Cerebellar nuclear complex (tissue), 1 donor: ENCODE data around the gene CLOCK.
A peak's percentile ranks its signal among the peaks of the same experiment; 100 is the strongest.

ENCODE experiments used
- DNase-seq, 2 experiments: peaks; one replicate each; lab custom pipeline; 2025; lab: John Stamatoyannopoulos, UW

CLOCK gene

DNA sequence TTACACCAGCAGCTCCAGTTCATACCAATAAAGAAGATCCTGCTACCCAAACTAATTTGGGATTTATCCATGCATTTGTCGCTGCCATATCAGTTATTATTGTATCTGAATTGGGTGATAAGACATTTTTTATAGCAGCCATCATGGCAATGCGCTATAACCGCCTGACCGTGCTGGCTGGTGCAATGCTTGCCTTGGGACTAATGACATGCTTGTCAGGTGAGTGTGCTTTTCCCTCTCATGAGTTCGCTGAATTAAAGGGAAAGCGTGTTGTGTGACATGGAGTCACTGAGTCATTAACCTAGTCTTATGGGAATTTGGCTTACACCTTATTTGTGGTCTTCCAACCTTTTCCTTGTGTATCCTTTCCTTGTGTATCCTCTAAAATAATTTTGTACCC lies 135.1 kb downstream of the CLOCK start:
- no peak for DNase-seq

DNA sequence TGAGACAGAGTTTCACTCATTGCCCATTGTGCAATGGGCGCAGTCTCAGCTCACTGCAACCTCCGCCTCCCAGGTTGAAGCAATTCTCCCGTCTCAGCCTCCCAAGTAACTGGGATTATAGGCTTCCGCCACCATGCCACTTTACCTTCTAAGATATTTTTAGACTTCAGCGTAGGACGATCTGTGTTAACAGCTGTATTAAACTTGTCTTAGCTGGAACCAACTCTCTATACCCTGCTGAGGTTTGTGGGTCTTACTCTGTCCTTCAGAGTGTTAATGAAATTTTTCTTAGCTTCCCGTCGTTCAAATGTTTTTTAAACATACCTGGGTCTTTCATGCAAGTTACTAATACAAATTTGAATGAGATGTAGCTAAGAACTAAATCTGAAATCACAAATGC lies 136.3 kb downstream of the CLOCK start:
- DNase-seq, result no peak

DNA sequence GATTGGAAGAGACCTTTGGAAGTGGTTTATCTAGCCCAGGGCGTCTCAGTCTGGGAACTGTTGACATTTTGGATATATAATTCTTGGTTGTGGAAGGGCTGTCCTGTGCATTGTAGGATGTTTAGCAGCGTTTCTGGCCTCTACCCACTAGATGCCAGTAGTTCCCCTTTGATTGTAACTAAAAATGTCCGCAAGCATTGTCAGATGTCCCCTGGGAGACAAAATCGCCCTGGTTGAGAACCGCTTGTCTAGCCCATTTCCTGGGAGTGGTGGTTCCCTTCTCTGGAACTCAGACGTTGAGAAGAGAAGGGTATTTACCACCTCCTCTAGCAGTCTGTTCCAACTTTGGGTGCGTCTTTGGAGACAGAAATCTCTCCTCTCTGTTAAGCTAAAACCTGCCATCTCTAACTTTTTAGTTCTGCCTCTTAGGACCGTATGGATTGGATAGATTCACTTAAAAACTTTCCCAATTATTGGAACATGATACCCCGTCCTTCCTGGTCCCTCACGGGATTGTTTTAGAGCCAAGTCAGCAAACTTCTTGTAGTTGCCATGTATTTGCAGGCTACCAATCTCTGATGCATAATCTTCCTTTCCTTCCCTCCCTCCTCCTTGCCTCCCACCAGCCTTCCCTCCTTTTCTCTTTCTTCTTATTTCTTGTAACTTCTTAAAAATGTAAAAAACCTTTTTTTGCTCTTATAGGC lies 137.1 kb downstream of the CLOCK start:
- no peak for DNase-seq

DNA sequence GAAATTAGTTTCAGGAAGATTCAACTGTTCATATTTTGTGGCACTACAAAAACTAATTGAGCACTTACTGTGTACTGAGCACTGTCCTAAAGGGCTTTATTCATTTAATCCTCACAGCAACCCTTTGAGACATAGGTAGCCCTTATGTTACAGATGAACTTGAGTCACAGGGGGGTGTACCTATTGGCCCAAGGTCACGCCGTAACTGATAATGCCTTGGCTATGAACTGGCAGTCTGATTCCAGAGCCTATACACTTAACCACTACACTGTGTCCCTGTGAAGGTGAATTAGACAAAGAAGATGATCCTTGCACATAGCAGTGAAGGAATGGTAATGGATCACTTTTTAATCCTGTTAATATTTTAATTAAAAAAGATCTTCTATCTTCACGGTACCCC lies 138.9 kb downstream of the CLOCK start:
- no peak for DNase-seq

DNA sequence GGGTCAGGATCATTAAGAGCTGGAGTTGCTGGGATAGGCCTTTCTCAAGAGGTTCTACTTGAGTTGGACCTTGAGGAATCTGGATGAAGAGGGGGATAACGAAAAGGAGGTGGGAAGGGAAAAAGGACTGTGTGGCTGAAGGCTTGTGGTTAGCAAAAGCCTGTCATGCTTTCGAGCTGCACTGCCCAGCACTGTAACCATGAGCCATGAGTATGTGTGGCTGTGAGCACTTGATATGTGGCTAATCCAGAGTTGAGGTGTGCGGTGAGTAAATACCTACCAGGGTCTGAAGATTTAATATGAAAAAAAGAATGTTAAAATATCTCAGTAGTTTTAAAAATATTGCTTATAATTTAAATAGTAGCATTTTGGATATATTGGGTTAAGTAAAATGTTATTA lies 139.6 kb downstream of the CLOCK start:
- DNase-seq, result no peak

DNA sequence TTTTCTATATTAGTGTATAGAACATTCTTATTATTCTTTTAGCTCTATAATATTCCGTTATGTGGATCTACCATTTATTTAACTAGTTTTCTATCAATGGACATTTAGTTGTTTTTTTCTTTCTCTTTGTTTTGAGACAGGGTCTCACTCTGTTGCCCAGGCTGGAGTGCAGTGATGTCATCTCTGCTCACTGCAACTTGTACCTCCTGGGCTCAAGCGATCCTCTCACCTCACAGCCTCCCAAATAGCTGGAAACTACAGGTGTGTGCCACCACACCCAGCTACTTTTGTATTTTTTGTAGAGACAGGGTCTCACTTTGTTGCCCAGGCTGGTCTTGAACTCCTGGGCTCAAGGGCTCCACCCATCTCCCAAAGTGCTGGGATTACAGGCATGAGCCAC lies 140.2 kb downstream of the CLOCK start:
- DNase-seq, result no peak

DNA sequence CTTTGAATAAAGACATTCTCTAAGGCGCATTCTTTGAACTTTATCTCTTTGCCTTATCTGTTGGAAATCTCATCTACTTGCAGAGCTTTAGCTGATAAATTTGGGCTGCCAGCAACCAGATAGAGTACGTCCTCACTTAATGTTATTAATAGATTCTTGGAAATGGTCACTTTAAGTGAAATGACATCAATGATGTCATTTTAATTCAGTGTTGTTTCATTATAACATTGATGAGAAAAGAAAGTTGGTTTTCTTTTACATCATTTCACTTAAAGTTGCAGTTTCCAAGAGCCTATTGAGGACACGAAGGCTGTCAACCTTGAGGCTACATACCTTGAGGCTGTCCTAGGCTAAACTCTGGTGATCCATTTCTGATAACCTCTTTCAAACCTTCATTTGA lies 141.6 kb downstream of the CLOCK start:
- no peak for DNase-seq

DNA sequence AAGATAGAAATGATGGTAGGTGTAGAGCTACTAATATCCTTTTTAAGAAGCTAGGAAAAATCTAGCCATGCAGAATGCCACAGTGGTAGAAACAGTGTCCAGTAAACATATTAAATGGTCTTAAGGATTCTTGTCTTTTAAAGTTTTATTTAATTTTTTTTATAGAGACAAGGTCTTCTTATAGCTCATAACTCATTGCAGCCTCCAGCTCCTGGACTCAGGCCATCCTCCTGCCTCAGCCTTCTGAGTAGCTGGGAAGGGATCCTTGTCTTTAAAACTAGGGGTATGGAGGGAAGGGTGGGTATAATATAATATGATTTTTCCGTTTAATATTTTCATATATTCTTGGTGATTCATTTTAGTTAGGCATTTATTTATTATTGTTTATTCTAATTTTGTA lies 147.1 kb downstream of the CLOCK start:
- DNase-seq, result no peak

DNA sequence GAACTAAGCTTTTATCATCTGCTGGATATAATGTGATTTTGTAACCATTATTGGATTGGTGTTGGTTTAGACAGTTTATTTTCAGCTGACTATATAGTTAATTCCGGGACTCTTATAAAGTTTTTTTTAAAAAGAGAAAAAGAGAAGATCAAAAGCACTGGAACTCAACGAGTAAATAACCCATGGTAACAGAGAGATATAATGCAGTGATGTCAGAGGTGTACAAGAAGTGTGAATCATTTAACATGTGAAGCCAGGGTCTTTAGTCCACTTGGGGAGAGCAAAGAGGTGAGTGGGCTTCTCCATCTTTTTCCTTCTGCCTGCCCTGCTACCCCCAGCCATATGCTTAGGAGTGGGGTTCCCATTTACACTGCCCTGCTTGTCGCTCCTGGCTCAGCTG lies 147.7 kb downstream of the CLOCK start:
- DNase-seq, result no peak

DNA sequence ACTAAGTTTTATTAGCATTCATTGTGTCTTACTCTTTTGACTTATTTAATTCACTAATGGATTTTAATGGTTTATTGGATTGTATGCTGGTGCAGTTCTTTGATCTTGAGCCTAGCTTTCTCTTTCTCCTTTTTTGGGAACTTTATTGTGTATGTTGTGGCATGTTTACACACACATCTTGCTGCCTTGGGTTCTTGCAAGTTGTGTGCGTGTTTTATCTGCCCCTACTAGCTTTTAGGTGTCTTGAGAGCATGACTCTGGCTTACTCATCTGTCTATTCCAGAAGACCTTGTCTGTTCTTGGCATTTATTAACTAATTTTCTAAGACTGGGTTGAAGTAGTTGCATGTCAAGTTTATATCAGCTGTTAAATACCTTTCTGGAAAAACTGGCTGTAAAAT lies 148.2 kb downstream of the CLOCK start:
- no peak for DNase-seq

DNA sequence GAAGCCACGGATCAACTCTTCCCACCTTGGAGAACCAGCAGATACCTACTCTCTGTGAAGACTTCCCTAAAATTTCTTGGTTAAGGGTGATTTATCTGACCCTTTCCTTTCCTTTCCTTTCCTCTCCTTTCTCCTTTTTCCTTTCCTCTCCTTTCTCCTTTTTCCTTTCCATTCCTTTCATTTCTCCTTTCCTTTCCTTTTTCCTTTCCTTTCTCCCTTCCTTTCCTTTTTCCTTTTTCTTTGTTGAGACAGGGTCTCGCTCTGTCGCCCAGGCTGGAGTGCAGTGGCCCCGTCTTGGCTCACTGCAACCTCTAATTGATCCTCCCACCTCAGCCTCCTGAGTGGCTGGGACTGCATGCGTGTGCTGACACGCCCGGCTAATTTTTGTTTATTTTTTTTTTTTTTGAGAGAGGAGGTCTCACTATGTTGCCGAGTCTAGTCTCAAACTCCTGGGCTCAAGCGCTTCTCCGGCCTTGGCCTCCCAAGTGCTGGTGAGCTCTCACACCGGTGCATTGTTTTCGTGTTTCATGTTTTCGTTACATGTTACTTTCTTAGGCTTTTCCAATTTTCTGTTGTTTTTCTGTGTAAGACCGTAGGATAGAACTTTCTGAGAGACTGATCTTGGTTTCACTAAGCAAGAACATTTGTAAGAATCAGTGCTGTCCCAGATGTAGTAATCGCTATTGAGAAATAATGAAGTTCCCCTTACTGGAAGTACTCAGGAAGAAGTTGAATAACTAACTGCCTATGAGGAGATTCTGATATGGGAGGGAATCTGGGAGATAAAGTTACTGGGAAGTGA lies 149.0 kb downstream of the CLOCK start:
- DNase-seq, result no peak

DNA sequence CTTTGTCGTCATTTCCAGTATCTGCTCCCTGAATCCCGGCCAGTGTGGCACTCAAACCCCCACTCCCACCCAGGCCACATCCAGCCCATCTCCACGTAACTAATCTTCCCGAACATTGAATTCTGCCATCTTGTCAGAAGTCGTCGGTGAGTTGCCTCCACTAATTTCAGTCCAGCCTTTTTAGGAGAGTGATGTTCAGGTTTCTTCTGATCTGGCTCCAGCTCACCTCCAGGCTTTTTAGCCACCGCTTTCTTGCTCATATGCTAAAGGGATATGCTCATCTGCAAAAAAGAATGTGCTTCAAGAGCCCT lies 149.6 kb downstream of the CLOCK start:
- no peak for DNase-seq

DNA sequence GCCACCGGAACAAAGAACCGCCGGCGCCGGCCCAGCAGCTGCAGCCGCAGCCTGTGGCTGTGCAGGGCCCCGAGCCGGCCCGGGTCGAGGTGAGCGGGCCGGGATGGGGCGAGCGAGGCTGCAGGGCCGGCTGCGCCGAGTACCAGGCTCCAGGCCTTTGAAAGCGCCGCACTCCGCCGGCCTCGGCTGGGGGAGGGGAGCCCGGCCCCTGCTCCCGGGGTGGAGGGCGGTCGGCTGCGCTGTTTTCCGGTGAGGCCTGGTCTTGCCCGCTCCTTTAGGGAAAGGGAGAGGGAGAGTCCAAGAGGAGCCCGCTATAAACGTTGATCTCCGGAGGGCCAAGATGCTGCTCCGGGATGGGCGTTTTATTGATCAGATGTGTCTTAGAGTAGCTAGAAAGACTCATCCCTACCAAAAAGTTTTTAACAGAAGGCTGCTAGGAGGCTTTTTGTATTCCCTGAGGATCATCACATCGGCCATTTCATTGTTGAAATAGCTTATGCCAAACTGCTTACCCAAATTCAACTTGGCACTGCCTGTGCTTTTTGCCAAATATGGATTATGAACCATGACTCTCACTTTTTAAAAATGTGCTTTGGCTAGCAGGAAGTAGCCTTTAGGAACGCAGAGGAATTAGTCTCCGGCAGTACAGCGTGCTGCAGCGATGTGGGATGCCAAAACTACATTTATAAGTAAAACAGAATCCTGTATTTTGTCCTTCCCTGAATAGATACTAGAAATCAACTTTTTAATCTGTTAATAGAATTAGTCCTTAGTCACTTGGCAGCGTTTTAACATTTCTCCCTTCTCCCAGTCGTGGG lies 150.2 kb downstream of the CLOCK start:
- no peak for DNase-seq

DNA sequence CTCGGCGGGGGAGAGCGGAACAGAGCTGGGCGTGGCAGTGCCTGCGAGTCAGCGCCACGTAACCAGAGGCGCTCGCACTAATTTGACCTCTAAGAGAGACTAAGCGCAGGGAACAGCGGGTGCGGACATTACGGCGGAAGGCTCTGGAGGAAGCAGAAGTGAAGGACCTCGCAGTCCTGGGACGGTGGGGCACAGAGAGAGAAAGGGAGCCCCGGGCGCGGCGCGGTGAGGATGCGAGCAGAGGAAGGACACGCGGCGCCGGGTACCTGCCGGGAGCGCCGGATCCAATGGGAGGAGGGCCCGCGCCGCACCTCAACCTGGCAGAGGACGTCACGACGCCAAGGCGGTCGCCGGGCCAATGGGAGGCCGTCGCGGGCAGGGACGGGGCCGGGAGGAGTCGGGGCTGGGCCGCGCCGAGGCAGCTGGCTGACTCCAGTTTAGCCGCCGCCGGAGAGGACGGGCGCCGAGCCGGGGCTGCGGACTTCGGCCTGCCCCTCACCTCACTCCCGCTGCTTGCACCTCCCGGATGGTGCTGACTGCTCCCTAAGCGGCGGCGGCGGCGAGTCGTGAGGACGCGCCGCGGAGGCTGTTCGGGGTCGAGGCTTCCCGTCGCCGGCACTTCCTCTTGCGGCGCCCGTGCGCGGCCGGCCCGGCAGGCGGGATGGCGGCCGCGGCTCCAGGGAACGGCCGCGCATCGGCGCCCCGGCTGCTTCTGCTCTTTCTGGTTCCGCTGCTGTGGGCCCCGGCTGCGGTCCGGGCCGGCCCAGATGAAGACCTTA lies 151.0 kb downstream of the CLOCK start, which contains the start of gene TMEM165:
TMEM165 (plus strand) TSS at position 429 of the 779 bp plus-strand sequence; CDS start at position 662, 233 bp downstream.
- DNase-seq, result peak; percentile 43 to 74

DNA sequence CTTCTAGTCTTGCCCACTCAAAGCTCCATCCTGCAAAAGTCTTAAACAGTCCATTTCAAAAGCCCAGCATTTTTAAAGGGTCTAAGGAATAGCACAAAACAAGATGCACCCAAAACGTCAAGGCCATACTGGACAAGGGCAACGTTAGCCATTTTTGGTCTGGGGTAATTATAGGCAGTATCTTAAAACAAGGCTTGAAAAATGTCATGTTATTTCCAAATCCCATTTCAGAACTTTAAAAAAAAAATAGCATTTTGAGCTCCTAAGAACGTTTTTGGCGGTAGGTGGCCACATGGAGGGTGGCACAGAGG lies 151.5 kb downstream of the CLOCK start:
- no peak for DNase-seq

DNA sequence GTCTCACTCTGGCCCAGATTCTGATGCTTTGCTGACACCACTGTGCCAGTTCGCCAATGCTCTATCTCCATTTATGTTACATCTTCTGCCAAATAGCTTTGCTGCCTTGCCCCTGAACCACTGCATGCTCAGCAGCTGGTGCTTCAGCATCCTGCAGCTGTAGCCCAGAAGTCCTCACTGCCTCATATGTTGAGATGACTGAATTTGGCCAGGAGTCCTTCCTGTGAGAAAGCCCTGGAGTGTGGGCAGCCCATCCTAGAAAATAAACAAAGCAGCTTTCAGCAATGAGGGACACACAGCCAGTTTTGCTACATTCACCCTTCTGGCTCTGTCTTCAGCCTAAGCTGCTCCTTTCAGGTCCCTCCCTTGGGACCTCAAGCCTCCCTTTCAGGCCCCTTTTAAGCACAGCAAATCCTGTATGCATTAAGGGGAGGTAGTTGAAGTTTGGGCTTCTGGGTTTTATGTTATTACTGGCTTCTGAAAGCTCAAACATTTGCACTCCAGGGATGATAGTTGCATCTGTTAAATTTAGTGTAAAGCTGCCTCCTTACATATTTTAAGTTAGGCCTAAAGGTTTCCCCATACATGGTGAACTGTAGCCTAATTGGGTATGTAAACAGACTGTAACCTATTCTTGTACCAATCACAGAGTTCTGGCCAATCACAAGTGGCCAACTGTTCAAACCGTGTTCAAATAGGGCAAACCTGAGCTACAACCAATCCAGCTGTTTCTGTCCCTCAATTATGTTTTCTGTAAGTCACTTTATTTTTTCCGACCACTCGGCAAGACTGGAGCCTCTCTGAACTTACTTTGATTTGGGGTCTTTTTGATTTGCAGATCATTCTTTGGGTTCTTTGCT lies 153.0 kb downstream of the CLOCK start:
- no peak for DNase-seq

DNA sequence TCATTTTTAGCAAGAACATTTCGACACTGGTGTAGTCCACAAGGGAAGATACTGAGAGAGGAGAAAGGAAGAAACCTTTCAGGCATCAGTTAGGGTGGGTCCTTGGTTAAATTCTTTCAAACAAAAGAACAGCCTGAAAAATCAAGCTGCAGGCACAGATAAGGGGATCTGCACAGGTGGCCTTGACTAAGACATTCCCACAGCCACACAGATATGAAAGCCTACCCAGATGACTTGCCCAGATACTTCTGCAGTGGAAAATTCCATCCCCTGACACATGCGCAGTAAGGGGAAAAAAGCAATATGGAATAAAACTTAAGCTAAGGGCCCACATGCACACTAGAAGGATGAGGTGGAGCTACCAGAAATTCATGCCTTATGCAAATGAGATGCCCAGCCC lies 159.9 kb downstream of the CLOCK start:
- DNase-seq, result no peak

DNA sequence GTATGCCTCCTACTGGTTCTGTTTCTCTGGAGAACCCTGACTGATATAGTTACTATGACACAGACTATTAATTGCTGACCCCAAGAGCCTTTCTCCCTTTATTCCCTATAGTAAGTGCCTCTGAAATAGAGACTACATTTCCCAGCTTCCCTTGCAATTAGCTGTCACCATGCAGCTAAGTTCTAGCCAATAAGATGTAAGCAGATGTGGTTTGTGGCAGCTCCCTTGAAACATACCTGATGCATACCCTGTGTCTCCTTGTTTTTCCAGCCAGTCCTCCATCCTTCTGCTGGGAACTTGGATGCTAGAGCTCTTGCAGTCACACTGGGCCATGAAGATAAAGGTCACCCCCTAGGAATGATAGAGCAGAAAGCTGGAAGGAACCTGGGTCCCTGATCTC lies 160.6 kb downstream of the CLOCK start:
- DNase-seq, result no peak

DNA sequence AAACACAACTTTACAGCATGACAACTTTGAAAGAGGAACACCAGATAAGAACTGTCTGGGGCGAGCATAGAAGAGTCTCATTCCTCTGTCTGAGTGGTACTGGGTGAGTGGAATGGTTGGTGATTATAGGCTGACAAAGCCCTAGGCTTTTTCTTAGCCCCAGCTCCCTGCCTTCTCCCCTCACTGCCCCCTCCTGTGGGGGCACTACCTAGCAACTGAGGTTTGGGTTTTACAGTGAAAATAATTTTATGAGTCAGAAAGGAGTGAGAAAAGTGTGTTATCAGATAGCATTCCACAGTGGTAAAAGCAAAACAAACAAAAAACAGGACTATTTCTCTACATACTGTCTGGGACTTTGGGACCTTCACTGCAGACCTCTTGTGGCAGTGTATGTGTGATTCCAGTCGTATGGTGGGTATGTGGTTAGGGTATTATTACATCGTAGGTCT lies 161.5 kb downstream of the CLOCK start:
- no peak for DNase-seq

DNA sequence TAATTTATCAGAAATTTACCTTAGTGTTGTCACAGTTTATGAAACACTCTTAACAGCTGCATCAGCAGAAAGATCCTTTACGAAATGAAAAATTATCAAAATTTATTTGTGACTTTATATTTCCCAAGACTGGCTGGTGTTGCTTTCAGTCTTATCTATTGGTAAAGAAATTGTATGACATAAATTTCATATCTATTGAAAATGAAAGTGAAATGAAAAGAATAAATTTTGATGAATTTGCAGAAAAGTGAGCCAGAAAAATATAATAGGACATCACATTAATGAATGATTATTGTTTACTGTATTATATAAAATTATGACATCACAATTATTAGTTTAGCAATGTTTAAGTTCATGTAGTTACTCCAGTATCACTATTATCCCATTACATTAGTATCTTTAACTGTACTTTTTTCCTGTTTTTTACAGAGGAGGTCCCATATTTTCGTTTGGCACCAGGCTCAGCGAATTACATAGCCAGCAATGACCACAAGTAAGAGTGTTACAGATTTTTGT lies 164.2 kb downstream of the CLOCK start:
- DNase-seq, result no peak

DNA sequence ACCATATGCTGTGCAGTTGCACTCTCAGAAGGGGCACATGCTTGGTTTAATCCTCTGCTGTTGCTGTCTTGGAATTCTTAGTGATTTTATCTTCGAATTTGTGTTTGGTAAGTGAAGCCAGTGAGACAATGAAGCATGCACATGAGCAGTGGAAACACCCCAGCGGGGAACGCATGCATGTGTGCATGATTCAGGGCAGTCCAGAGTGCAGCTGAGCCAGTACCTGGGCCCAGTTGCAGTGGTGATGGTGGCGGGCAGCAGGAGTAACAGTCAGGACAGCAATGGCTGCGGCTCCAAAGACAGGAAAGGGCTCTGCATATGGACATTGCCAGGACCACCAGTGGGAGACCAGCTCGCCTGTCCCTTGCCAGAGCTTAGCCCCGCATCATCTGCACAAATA lies 165.2 kb downstream of the CLOCK start:
- no peak for DNase-seq
